Measurements from ENCODE around the gene C16orf74.

GRCh38 chr16:85670840-85671239 is 80.1 kb downstream of the C16orf74 start:
- TF ChIP-seq CTCF (optimal IDR thresholded peaks at IDR 0.05 in 1 of 3, IDR thresholded peaks at IDR 0.05 in 1 of 3, conservative IDR thresholded peaks at IDR 0.05 in 1 of 3; ENCODE audit: extremely low read depth in 1 of 3, insufficient read depth in 2 of 3, low read length in 3 of 3) = no peak
- no peak for TF ChIP-seq EZH2 (IDR thresholded peaks at IDR 0.05; ENCODE audit: low read length)

All from keratinocyte (primary cell).